Esophagus squamous epithelium (tissue), 5 donors: ENCODE results near the gene WAPL. TPM values are rescaled to one million over a fixed set of nuclear protein-coding genes. Genes with fewer than 3 reads are reported as not detected.

ENCODE experiments used
- DNase-seq: peaks from one replicate; lab custom pipeline; 2025; lab: John Stamatoyannopoulos, UW
- H3K27ac ChIP-seq, 4 donors: fragments of 200-600 bp; sonication (generic); one replicate each; pipeline ENCODE4 v1.5.1; 2016 to 2019; ENCODE audit warnings: mild to moderate bottlenecking in 1 of 4
- H3K27me3 ChIP-seq, 4 donors: fragments of 200-600 bp; sonication (generic); 1 replicate in 3 of 4; 2 replicates in 1 of 4; pipeline versions ENCODE4 v1.5.1 to v1.6.0; 2017 to 2021; ENCODE audit warnings: antibody characterized with exemption in 1 of 4
- H3K36me3 ChIP-seq, 3 donors: fragments of 200-600 bp; sonication (generic); one replicate each; pipeline ENCODE4 v1.5.1; 2016 to 2019
- H3K4me1 ChIP-seq, 3 donors: fragments of 200-600 bp; sonication (generic); one replicate each; pipeline ENCODE4 v1.5.1; 2017 to 2019
- H3K4me3 ChIP-seq, 4 donors: fragments of 200-600 bp; sonication (generic); 1 replicate in 3 of 4; 2 replicates in 1 of 4; pipeline ENCODE4 v1.5.1; 2016 to 2019; ENCODE audit warnings: mild to moderate bottlenecking in 2 of 4, moderate library complexity in 1 of 4
- H3K9me3 ChIP-seq, 3 donors: fragments of 200-600 bp; sonication (generic); one replicate each; pipeline ENCODE4 v1.5.1; 2016 to 2019
- CTCF ChIP-seq, 6 experiments: fragments of 450-650 bp in 4 of 6; fragments of 200-600 bp in 2 of 6; sonication (generic) in 2 of 6; IDR thresholded peaks; one replicate each; pipeline ENCODE4 v1.5.1; 2016 to 2019; ENCODE audit warnings: antibody characterized with exemption in 6 of 6, mild to moderate bottlenecking in 4 of 6, moderate library complexity in 4 of 6
- POLR2A ChIP-seq, 4 donors: fragments of 450-650 bp; IDR thresholded peaks; one replicate each; pipeline ENCODE4 v1.6.1; 2017; ENCODE audit warnings: antibody characterized with exemption in 4 of 4, mild to moderate bottlenecking in 4 of 4, moderate library complexity in 3 of 4
- WGBS, 2 donors: methylation state at CpG; one replicate each; pipeline ENCODE4 v1.1.5; 2018; 5-methylcytosine and 5-hydroxymethylcytosine counted together
- intact Hi-C: fragments of 100-400 bp; cut with DNase I; formaldehyde crosslinking; loops from one replicate; pipeline ENCODE4 v1.15.0; 2022
- total RNA-seq, 4 donors: library from RNA; depleted of rRNA; stranded (reverse); fragments of >200 nt; gene quantifications; one replicate each; pipeline ENCODE4 v1.1.0, GENCODE V29; 2016
- donor health status: DM: yes; HTN: yes; CAD: no.

Gene WAPL
- total RNA-seq, 4 donors from 2014 or later = 21.4 to 44.4 (median 28.2) TPM

GRCh38 chr10:86523348-86523747 lies 1.8 kb upstream of the WAPL start:
- H3K4me3 ChIP-seq = no peak overlapping the region
- 57 to 74% methylated on average over 1 of the region's 1 CpG for WGBS, 2 donors
- intact Hi-C loops = no loop called here
- H3K9me3 ChIP-seq = no peaks in the 10 kb centered on the region
- TF ChIP-seq POLR2A (IDR thresholded peaks at IDR 0.05) = no peak
- TF ChIP-seq CTCF (IDR thresholded peaks at IDR 0.05) = peak in 2 of 6 experiments; percentile 12 to 15
- H3K27ac ChIP-seq = no peak overlapping the region
- H3K27me3 ChIP-seq = no peaks in the 10 kb centered on the region
- H3K4me1 ChIP-seq = peaks cover 0 to 46% (median 26%) of the 10 kb centered on the region in 3 donors
- H3K36me3 ChIP-seq = peaks cover 0 to 2% (median 0%) of the 10 kb centered on the region in 3 donors
- DNase-seq = no peak

- Histone ChIP-seq H3K4me1 (peaks cover 0 to 55% (median 29%) of the 10 kb centered on the region in 3 donors), H3K27me3 (no peaks in the 10 kb centered on the region), H3K27ac (peak overlapping the region in 3 of 4 donors; percentile 96 to 98 (median 97)), H3K9me3 (no peaks in the 10 kb centered on the region), H3K36me3 (peaks cover 0 to 10% (median 0%) of the 10 kb centered on the region in 3 donors), H3K4me3 (peak overlapping the region; percentile 78 to 98 (median 90))
- intact Hi-C loops = no loop called here
- WGBS, 2 donors = 11 to 13% methylated on average over 11 of the region's 11 CpGs
- TF ChIP-seq POLR2A (IDR thresholded peaks at IDR 0.05) (no peak), CTCF (IDR thresholded peaks at IDR 0.05) (no peak)
- no peak for DNase-seq
Measured at GRCh38 chr10:86522510-86522855, 891 bp upstream of the WAPL start.

- Histone ChIP-seq H3K27ac (peak overlapping the region; percentile 96 to 99 (median 98)), H3K9me3 (no peaks in the 10 kb centered on the region), H3K4me3 (peak overlapping the region; percentile 78 to 98 (median 90)), H3K36me3 (peaks cover 0 to 25% (median 0%) of the 10 kb centered on the region in 3 donors), H3K27me3 (no peaks in the 10 kb centered on the region), H3K4me1 (peaks cover 0 to 69% (median 29%) of the 10 kb centered on the region in 3 donors)
- WGBS, 2 donors = 0% methylated on average over 17 to 18 of the region's 70 CpGs
- intact Hi-C loops = no loop called here
- no peak for DNase-seq
- TF ChIP-seq POLR2A (IDR thresholded peaks at IDR 0.05) (peak in 1 of 4 donors; percentile 1), CTCF (IDR thresholded peaks at IDR 0.05) (no peak)
Measured at GRCh38 chr10:86520871-86521677, 518 bp downstream of the WAPL start.

GRCh38 chr10:86518781-86519180 lies 2.8 kb downstream of the WAPL start:
- H3K4me1 ChIP-seq = peaks cover 0 to 86% (median 29%) of the 10 kb centered on the region in 3 donors
- TF ChIP-seq CTCF (IDR thresholded peaks at IDR 0.05) (no peak), POLR2A (IDR thresholded peaks at IDR 0.05) (no peak)
- no peak for DNase-seq
- H3K4me3 ChIP-seq = no peak overlapping the region
- WGBS, 2 donors = 58 to 64% methylated on average over 3 of the region's 3 CpGs
- peaks cover 0 to 47% (median 0%) of the 10 kb centered on the region in 3 donors for H3K36me3 ChIP-seq
- no peaks in the 10 kb centered on the region for H3K9me3 ChIP-seq
- H3K27ac ChIP-seq = no peak overlapping the region
- intact Hi-C loops = no loop called here
- no peaks in the 10 kb centered on the region for H3K27me3 ChIP-seq

- no peak overlapping the region for H3K4me3 ChIP-seq
- intact Hi-C loops = no loop called here
- peaks cover 0 to 61% (median 8%) of the 10 kb centered on the region in 3 donors for H3K4me1 ChIP-seq
- no peak overlapping the region for H3K27ac ChIP-seq
- H3K9me3 ChIP-seq = no peaks in the 10 kb centered on the region
- H3K27me3 ChIP-seq = no peaks in the 10 kb centered on the region
- TF ChIP-seq POLR2A (IDR thresholded peaks at IDR 0.05) (no peak), CTCF (IDR thresholded peaks at IDR 0.05) (no peak)
- 23 to 85% methylated on average over 2 of the region's 2 CpGs for WGBS, 2 donors
- no peak for DNase-seq
- H3K36me3 ChIP-seq = peaks cover 0 to 60% (median 4%) of the 10 kb centered on the region in 3 donors
Measured at GRCh38 chr10:86512137-86512536, 9.5 kb downstream of the WAPL start.
